ENCODE results near the gene C20orf141.

DNA sequence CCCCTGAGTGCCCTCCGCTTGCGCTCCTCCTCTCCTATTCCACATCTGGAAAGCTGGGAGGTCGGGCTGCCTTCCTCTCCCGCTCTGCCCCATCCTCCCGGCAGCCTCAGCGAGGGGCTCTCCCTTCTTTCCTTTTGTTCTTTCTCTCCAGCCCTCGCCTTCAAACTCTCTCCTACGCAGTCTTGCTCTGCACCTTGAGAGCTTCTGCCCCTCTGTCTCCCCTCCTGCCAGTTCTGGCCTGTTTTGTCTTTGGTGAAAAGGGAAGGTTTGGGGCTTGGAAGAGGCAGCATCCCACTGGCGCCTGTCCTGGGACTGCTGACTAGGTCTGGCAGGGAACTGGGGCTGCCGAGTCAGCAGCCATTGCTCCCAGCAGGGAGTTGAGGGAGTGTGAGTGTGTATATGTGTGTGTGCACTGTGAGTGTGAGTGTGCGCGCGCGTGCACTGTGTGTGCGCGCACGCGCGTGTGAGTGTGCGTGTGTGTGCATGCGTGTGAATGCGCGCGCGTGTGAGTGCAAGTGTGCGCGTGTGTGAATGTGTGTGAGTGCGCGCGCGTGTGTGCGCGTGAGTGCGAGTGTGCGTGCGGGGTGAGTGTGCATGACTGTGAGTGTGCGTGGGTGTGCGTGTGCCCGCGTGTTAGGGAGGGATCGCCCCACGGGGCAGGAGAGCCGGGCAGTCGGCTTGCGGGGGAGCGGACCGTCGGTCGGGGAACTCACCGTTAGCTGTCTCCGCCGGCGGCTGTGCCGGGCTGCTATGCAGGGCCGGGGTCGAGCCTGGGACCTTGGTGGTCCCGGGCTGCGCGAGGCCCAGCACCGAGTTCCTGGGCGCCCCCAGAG is 14.9 kb upstream of the C20orf141 start:
- TF ChIP-seq, protein P1, sequence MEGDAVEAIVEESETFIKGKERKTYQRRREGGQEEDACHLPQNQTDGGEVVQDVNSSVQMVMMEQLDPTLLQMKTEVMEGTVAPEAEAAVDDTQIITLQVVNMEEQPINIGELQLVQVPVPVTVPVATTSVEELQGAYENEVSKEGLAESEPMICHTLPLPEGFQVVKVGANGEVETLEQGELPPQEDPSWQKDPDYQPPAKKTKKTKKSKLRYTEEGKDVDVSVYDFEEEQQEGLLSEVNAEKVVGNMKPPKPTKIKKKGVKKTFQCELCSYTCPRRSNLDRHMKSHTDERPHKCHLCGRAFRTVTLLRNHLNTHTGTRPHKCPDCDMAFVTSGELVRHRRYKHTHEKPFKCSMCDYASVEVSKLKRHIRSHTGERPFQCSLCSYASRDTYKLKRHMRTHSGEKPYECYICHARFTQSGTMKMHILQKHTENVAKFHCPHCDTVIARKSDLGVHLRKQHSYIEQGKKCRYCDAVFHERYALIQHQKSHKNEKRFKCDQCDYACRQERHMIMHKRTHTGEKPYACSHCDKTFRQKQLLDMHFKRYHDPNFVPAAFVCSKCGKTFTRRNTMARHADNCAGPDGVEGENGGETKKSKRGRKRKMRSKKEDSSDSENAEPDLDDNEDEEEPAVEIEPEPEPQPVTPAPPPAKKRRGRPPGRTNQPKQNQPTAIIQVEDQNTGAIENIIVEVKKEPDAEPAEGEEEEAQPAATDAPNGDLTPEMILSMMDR (IDR thresholded peaks at IDR 0.05; ENCODE audit: borderline replicate concordance, extremely low read depth, low read length, poor library complexity, severe bottlenecking): no peak
- peak; percentile 69 for TF ChIP-seq EZH2 (IDR thresholded peaks at IDR 0.05; ENCODE audit: borderline replicate concordance, low read depth, low read length, severe bottlenecking)
